GM23338 (cell line): ENCODE results near the gene TMEM30B. TPM values are rescaled to one million over a fixed set of nuclear protein-coding genes. Genes with fewer than 3 reads are reported as not detected.

Experiments used
- ATAC-seq: fragments of 200-7000 bp; cut with Tn5 transposase; 3 replicates; pipeline ENCODE4 v1.9.1; 2020
- DNase-seq: peaks from one replicate; pipeline ENCODE4 v3.0.0-alpha.2; 2015; ENCODE audit warnings: low spot score
- H2AFZ ChIP-seq: fragments of 200-600 bp; sonication (generic); 2 replicates; pipeline ENCODE4 v1.8.0; 2016; ENCODE audit warnings: antibody characterized with exemption, mild to moderate bottlenecking, moderate library complexity
- H3F3A ChIP-seq: fragments of 200-600 bp; sonication (generic); replicated peaks from 2 replicates; pipeline ENCODE4 v1.8.0; 2017; ENCODE audit warnings: antibody characterized with exemption, mixed run types, low read depth
- H3K27ac ChIP-seq: fragments of 200-600 bp; sonication (generic); 2 replicates; pipeline ENCODE4 v1.6.1; 2016; ENCODE audit warnings: low read depth
- H3K27me3 ChIP-seq: fragments of 200-600 bp; sonication (generic); 2 replicates; pipeline ENCODE4 v1.8.0; 2016; ENCODE audit warnings: mild to moderate bottlenecking, mixed run types, moderate library complexity; ENCODE audit not compliant: insufficient read depth
- H3K36me3 ChIP-seq: fragments of 200-600 bp; sonication (generic); 2 replicates; pipeline ENCODE4 v1.8.0; 2016; ENCODE audit warnings: mild to moderate bottlenecking; ENCODE audit not compliant: insufficient read depth
- H3K4me1 ChIP-seq: fragments of 200-600 bp; sonication (generic); 2 replicates; pipeline ENCODE4 v1.8.0; 2016; ENCODE audit warnings: mild to moderate bottlenecking, moderate library complexity; ENCODE audit not compliant: insufficient read depth
- H3K4me2 ChIP-seq: fragments of 200-600 bp; sonication (generic); 2 replicates; pipeline ENCODE4 v1.7.1; 2017; ENCODE audit warnings: mixed run types
- H3K4me3 ChIP-seq: fragments of 200-600 bp; sonication (generic); 2 replicates; pipeline ENCODE4 v1.6.1; 2016; ENCODE audit warnings: mixed run types
- H3K79me2 ChIP-seq: fragments of 200-600 bp; sonication (generic); replicated peaks from 2 replicates; pipeline ENCODE4 v1.8.0; 2017; ENCODE audit warnings: mild to moderate bottlenecking; ENCODE audit not compliant: insufficient read depth
- H3K9me2 ChIP-seq: fragments of 200-600 bp; sonication (generic); 2 replicates; pipeline ENCODE4 v1.8.0; 2017; ENCODE audit not compliant: insufficient read depth
- H4K20me1 ChIP-seq: fragments of 200-600 bp; sonication (generic); replicated peaks from 2 replicates; pipeline ENCODE4 v1.8.0; 2017; ENCODE audit warnings: mild to moderate bottlenecking; ENCODE audit not compliant: insufficient read depth
- H3K27ac Mint-ChIP-seq: 2 replicates; pipeline ENCODE4 v1.8.0; 2020; ENCODE audit warnings: inconsistent platforms, mild to moderate bottlenecking, moderate library complexity, mixed read lengths
- H3K27me3 Mint-ChIP-seq: 3 replicates; pipeline ENCODE4 v1.8.0; 2022; ENCODE audit warnings: low read depth, mild to moderate bottlenecking, moderate library complexity, mixed read lengths, inconsistent platforms; ENCODE audit not compliant: insufficient read depth, poor library complexity
- H3K36me3 Mint-ChIP-seq: 3 replicates; pipeline ENCODE4 v1.8.0; 2021; ENCODE audit warnings: low read depth, mild to moderate bottlenecking, inconsistent platforms, moderate library complexity, mixed read lengths
- H3K4me1 Mint-ChIP-seq: 3 replicates; pipeline ENCODE4 v1.8.0; 2020; ENCODE audit warnings: mild to moderate bottlenecking, inconsistent platforms, mixed read lengths
- H3K4me3 Mint-ChIP-seq: 3 replicates; pipeline ENCODE4 v1.8.0; 2021; ENCODE audit warnings: moderate library complexity, mild to moderate bottlenecking, inconsistent platforms, mixed read lengths
- H3K9me3 Mint-ChIP-seq: 3 replicates; pipeline ENCODE4 v1.8.0; 2020; ENCODE audit warnings: moderate library complexity, mild to moderate bottlenecking, inconsistent platforms, mixed read lengths
- CREB1 ChIP-seq: fragments of 250-450 bp; sonication (Bioruptor Pico); IDR thresholded peaks from 2 replicates; pipeline ENCODE4 v1.5.0; 2020; ENCODE audit warnings: low read depth, mild to moderate bottlenecking, moderate library complexity
- CTCF ChIP-seq, 2 experiments: fragments of 200-600 bp in 1 of 2; sonication (generic) in 1 of 2; conservative IDR thresholded peaks; 2 replicates each; pipeline versions ENCODE4 v1.5.1 to v1.6.1; 2016 to 2017; ENCODE audit warnings: antibody characterized with exemption in 2 of 2, low read depth in 2 of 2, mild to moderate bottlenecking in 2 of 2, moderate library complexity in 1 of 2
- ETS1 ChIP-seq: IDR thresholded peaks from 2 replicates; pipeline ENCODE4 v1.6.1; 2016; ENCODE audit warnings: antibody characterized with exemption
- EZH2 ChIP-seq: fragments of 200-600 bp; sonication (generic); IDR thresholded peaks from one replicate; pipeline ENCODE4 v1.8.0; 2017; ENCODE audit warnings: antibody characterized with exemption, mild to moderate bottlenecking, low read depth; ENCODE audit not compliant: unreplicated experiment
- EZH2phosphoT487 ChIP-seq: fragments of 200-600 bp; sonication (generic); IDR thresholded peaks from one replicate; pipeline ENCODE4 v1.8.1; 2018; ENCODE audit warnings: antibody characterized with exemption; ENCODE audit not compliant: unreplicated experiment
- JUNB ChIP-seq: IDR thresholded peaks from one replicate; pipeline ENCODE4 v1.6.1; 2016; ENCODE audit warnings: antibody characterized with exemption; ENCODE audit not compliant: unreplicated experiment
- NANOG ChIP-seq: IDR thresholded peaks from 2 replicates; pipeline ENCODE4 v1.6.1; 2016; ENCODE audit warnings: antibody characterized with exemption, borderline replicate concordance
- POLR2AphosphoS5 ChIP-seq: IDR thresholded peaks from 2 replicates; pipeline ENCODE4 v1.6.1; 2016; ENCODE audit warnings: antibody characterized with exemption, low read depth
- REST ChIP-seq: IDR thresholded peaks from one replicate; pipeline ENCODE4 v1.6.1; 2018; ENCODE audit warnings: antibody characterized with exemption; ENCODE audit not compliant: unreplicated experiment
- STAT1 ChIP-seq: IDR thresholded peaks from one replicate; pipeline ENCODE4 v1.6.1; 2016; ENCODE audit warnings: antibody characterized with exemption; ENCODE audit not compliant: unreplicated experiment
- ZNF114 ChIP-seq: fragments of 250-450 bp; sonication (Bioruptor Pico); IDR thresholded peaks from 2 replicates; pipeline ENCODE4 v1.5.0; 2020; ENCODE audit warnings: mild to moderate bottlenecking, moderate library complexity
- ZNF331 ChIP-seq: fragments of 250-450 bp; sonication (Bioruptor Pico); IDR thresholded peaks from 2 replicates; pipeline ENCODE4 v1.5.0; 2020; ENCODE audit warnings: low read depth, mild to moderate bottlenecking, moderate library complexity
- polyA plus RNA-seq: library from polyadenylated mRNA; unstranded; fragments of >200 nt; fragmentation: Nextera tagmentation; extraction: Ambion mirVana; gene quantifications from 2 replicates; pipeline ENCODE4 v1.2.1, GENCODE V29; 2016
- total RNA-seq: library from RNA; depleted of rRNA; stranded (reverse); fragments of >200 nt; shearing (Covaris generic); gene quantifications from 2 replicates; pipeline ENCODE4 v1.2.3, GENCODE V29; 2014
- TF ChIP-seq, protein P1 (sequence below): fragments of 250-450 bp; sonication (Bioruptor Pico); IDR thresholded peaks from 2 replicates; pipeline ENCODE4 v1.5.0; 2020; ENCODE audit warnings: mild to moderate bottlenecking, moderate library complexity

The TMEM30B gene
- total and polyA plus RNA-seq, 2 experiments from 2014 or later: 7.2 to 22.9 TPM

- TF ChIP-seq NANOG: no peak
- no peak for TF ChIP-seq ZNF114 (CRISPR knock-in tag)
- TF ChIP-seq EZH2phosphoT487: no peak
- TF ChIP-seq CTCF (conservative IDR thresholded peaks at IDR 0.05; ENCODE audit: low read depth in 2 of 2): no peak
- TF ChIP-seq POLR2AphosphoS5: no peak
- no peak for TF ChIP-seq ETS1
- TF ChIP-seq CREB1: no peak
- no peak for TF ChIP-seq ZNF331 (CRISPR knock-in tag)
- TF ChIP-seq, protein P1, sequence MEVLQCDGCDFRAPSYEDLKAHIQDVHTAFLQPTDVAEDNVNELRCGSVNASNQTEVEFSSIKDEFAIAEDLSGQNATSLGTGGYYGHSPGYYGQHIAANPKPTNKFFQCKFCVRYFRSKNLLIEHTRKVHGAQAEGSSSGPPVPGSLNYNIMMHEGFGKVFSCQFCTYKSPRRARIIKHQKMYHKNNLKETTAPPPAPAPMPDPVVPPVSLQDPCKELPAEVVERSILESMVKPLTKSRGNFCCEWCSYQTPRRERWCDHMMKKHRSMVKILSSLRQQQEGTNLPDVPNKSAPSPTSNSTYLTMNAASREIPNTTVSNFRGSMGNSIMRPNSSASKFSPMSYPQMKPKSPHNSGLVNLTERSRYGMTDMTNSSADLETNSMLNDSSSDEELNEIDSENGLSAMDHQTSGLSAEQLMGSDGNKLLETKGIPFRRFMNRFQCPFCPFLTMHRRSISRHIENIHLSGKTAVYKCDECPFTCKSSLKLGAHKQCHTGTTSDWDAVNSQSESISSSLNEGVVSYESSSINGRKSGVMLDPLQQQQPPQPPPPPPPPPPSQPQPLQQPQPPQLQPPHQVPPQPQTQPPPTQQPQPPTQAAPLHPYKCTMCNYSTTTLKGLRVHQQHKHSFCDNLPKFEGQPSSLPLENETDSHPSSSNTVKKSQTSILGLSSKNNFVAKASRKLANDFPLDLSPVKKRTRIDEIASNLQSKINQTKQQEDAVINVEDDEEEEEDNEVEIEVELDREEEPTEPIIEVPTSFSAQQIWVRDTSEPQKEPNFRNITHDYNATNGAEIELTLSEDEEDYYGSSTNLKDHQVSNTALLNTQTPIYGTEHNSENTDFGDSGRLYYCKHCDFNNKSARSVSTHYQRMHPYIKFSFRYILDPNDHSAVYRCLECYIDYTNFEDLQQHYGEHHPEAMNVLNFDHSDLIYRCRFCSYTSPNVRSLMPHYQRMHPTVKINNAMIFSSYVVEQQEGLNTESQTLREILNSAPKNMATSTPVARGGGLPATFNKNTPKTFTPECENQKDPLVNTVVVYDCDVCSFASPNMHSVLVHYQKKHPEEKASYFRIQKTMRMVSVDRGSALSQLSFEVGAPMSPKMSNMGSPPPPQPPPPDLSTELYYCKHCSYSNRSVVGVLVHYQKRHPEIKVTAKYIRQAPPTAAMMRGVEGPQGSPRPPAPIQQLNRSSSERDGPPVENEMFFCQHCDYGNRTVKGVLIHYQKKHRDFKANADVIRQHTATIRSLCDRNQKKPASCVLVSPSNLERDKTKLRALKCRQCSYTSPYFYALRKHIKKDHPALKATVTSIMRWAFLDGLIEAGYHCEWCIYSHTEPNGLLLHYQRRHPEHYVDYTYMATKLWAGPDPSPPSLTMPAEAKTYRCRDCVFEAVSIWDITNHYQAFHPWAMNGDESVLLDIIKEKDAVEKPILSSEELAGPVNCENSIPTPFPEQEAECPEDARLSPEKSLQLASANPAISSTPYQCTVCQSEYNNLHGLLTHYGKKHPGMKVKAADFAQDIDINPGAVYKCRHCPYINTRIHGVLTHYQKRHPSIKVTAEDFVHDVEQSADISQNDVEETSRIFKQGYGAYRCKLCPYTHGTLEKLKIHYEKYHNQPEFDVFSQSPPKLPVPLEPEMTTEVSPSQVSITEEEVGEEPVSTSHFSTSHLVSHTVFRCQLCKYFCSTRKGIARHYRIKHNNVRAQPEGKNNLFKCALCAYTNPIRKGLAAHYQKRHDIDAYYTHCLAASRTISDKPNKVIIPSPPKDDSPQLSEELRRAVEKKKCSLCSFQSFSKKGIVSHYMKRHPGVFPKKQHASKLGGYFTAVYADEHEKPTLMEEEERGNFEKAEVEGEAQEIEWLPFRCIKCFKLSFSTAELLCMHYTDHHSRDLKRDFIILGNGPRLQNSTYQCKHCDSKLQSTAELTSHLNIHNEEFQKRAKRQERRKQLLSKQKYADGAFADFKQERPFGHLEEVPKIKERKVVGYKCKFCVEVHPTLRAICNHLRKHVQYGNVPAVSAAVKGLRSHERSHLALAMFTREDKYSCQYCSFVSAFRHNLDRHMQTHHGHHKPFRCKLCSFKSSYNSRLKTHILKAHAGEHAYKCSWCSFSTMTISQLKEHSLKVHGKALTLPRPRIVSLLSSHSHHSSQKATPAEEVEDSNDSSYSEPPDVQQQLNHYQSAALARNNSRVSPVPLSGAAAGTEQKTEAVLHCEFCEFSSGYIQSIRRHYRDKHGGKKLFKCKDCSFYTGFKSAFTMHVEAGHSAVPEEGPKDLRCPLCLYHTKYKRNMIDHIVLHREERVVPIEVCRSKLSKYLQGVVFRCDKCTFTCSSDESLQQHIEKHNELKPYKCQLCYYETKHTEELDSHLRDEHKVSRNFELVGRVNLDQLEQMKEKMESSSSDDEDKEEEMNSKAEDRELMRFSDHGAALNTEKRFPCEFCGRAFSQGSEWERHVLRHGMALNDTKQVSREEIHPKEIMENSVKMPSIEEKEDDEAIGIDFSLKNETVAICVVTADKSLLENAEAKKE (CRISPR knock-in tag): no peak
- no peak for TF ChIP-seq REST
- TF ChIP-seq JUNB: no peak
- no peak for TF ChIP-seq EZH2
- TF ChIP-seq STAT1: no peak
- no peaks in the 10 kb centered on the region for H4K20me1 ChIP-seq
- Mint-ChIP-seq H3K9me3 (peaks cover 2% of the 10 kb centered on the region; the same call in 1 of the 3 replicates), H3K4me1 (peaks cover 26% of the 10 kb centered on the region), H3K27ac (no peak overlapping the region), H3K36me3 (no peaks in the 10 kb centered on the region), H3K27me3 (peaks cover 3% of the 10 kb centered on the region), H3K4me3 (no peak overlapping the region)
- H3K27me3 ChIP-seq: no peaks in the 10 kb centered on the region
- H3K9me2 ChIP-seq: no peaks in the 10 kb centered on the region
- no peaks in the 10 kb centered on the region for H3K79me2 ChIP-seq
- no peak for DNase-seq
- no peaks in the 10 kb centered on the region for H3K36me3 ChIP-seq
- no peak overlapping the region for H2AFZ ChIP-seq
- H3K4me3 ChIP-seq: no peak overlapping the region
- H3K4me2 ChIP-seq: no peak overlapping the region
- H3F3A ChIP-seq: no peaks in the 10 kb centered on the region
- ATAC-seq: no peak
- H3K4me1 ChIP-seq: peaks cover 16% of the 10 kb centered on the region
- no peak overlapping the region for H3K27ac ChIP-seq
These were observed 15.0 kb upstream of the TMEM30B start for GRCh38 chr14:61296151-61296550.
